HG03521 (cell line): ENCODE measurements around the gene TCTN1.

Source experiments
- ATAC-seq: cut with Tn5 transposase; IDR thresholded peaks from one replicate; pipeline ENCODE4 v1.9.1; 2021; ENCODE audit warnings: mild to moderate bottlenecking, moderate library complexity; ENCODE audit not compliant: unreplicated experiment

The TCTN1 gene

DNA sequence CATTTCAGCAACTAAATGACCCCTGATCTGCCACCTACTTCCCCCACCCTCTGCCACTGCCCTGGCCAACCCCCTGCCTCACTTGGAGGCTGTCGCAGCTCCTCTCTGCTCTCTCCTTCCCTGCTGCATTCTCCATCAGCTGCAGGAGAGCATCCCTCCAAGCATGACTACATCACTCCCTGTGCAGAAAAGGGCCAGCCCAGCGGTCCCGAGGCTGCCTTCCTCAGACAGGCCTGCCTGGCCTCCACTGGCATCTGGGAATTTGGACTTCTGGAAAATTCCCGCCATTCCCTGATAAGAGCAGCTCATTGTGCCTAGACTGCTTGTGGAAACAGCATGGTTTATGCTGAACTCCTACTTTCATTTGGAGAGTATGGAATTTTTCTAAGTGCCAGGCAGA lies 62.2 kb downstream of the TCTN1 start:
- ATAC-seq = no peak

DNA sequence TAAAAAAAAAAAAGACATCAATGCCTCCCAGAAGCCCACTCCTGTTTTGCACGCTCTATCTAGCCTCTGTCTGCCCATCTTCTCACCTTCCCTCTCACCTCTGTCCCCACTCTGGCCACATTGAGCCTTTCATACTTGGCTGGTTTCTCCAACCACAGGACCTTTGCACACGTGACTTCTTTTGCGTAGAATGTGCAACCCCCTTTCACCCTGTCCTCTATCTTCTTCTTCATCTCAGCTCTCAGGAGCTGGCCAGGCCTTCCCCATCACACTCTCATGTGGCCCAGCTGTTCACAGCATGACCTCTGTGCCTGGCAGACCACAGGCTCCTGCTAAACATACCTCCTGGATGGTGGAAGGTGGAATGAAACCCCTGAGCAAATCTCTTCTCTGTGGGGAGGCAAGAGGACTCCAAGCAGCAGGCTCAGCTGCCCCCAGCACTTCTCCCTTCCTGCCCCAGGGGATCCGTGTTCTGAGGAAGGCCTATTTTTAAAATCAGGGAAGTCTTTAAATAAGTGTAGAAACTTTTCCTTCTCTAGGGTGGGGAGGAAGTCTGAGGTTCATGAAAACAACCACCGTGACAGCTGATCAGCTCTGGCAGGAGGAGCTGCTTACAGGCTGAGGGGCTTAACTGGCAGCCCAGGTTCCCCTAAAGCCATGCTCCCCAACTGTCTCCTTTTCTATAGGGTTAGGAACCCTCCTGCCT lies 63.4 kb downstream of the TCTN1 start:
- ATAC-seq = peak; percentile 53

DNA sequence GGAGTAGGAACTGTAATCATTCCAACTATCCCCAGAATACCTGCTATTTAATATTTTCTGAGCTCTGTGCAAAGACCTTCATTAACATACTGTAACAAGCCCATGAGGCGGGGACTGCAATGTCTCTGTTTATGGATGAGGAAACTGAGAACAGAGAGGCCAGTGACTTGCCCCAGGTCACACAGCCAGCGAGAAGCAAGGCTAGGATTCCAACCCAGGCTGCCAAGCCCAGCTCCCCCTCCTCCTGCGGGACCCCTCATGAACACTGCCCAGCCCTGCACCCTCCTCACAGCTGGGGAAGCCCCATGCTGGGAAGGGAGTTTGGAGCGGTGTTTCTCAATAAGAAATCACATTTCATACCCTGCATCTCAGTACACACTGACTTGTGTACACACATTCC lies 64.1 kb downstream of the TCTN1 start:
- no peak for ATAC-seq

DNA sequence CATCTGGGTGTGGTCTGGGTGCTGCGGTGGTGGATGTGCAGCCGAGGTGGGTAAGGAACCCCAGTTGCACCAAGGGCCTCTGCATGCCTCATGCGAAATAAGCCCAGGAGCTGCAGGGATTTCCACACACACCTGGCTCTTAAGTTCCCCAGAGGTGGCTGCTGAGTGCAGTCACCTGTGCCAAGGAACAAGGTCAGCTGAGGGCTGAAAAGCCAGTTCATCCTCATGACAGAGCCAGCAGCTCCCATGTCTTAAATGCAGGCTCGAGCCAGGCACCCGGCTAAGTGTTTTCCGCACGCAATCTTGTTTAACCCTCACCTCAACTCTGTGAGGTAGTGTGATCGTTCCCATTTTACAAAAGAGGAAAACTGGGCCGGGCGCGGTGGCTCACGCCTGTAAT lies 65.3 kb downstream of the TCTN1 start:
- ATAC-seq = no peak

DNA sequence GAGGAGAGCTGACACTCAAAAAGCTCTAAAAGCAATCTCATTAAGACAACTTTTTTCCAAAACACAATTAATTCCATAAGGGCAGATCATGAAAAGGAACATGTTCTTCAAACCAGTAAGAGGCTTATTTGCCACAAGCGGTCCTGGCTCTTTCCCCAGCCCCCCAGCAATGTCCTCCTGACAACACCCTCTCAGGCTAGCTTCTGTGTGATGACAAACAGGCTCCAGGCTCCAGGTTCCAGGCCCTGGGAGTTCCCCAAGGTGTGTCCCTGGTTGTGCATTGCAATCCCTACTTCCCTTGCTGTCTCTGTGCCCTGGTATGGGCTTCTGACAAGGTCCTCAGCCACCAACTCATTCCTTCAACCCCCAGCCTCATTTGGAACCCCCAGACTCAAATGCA lies 66.1 kb downstream of the TCTN1 start:
- no peak for ATAC-seq

DNA sequence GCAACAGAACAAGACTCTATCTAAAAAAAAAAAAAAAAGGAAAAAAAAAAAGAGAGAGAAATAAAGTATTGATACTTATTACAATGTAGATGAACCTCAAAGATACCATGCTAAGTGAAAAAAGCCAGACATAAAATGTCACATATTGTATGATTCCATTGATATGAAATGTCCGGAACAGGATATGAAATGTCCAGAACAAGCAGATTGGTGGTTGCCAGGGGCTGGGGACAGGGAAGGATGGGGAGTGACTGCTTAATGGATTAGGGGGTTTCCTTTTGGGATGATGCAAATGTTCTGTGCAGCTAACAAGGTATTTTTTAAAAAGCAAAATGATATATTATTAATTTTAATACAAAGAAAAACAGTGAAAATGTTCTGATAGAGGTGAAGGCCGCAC lies 70.0 kb downstream of the TCTN1 start:
- no peak for ATAC-seq

DNA sequence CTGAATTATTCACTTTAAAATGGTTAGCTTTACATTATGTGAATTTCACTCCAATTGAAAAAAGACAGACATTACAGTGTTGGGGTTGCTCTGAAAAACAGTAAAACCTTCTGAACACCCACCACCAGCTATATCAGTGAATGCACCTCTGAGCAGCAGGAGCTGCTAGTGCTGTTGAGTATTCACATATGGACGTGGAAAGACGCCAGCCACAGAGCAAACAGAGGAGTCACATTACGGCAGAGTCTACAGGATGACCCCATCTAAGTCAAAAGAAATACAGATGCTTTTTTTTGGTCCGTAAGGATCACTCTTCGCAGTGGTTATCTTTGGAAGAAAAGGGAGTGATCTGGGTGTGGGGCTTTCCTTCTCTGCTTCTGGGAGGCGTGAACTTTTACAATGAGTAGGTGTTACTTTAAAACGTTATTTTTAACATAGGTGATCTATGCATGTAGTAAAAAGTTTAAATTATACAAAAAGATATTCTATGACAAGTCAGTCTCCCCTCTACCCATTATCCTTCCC lies 70.4 kb downstream of the TCTN1 start:
- no peak for ATAC-seq

DNA sequence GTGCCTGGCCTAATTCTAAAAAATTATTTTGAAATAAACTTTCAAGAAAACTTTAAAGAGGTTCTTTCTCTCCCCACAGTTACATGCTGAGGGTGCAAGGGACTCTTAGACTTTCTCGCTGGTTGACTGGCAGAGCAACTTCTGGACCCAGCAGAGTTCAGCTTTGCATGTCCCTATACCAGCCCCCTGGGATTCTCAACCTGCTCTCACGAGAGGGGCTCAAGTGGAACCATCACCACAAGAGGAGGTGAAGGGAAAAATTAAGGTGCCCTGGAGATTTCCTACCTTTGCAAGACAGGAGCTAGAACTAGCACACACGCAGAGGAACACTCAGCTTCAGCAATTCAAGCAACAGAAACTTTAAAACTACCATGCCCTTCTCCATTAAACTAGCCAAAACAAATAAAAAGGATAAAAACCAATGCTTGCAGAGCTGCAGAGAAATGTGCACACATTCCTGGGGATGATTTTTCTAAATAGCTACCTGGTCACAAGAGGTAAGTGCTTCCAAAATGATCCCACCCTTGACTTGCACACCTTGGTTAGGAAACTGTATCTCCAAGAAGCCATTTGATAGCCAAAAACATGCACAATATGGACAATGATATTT lies 72.5 kb downstream of the TCTN1 start:
- no peak for ATAC-seq

DNA sequence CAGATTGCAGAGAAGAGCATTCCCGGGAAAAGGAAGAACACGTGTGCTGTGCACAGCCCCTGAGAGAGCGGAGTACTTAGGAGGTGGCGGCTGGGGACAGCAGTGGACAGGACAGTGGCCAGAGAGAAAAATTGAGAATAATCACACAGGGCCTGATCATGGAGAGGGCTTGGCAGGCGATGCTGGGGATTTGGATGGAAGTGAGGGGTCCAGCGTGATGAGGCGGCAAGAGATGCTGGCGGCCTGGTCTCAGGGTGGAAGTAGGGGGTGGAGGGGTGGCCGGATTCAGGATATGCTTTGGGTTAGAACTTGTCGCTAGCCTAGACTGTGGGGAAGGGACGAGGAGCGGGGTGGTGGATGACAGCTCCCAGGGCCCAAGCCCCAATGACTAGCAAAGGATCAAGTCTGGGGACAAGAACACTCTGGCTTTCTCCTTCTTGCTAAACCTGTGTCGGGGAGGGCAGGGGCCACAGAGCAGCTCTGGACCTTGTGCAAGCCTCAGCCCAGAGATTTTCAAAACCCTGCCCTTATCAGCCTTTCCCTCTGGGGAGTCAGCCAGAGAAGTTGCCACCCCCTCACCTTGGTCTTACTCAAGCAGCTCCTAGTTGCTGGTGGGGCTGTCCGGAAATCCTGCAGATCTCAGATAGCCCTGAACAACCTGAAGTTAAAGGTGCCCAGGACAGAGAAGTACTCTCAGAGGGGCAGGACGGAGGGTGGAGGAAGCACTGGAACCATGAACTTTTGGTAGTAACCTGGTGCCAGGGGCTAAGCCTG lies 73.7 kb downstream of the TCTN1 start:
- no peak for ATAC-seq

DNA sequence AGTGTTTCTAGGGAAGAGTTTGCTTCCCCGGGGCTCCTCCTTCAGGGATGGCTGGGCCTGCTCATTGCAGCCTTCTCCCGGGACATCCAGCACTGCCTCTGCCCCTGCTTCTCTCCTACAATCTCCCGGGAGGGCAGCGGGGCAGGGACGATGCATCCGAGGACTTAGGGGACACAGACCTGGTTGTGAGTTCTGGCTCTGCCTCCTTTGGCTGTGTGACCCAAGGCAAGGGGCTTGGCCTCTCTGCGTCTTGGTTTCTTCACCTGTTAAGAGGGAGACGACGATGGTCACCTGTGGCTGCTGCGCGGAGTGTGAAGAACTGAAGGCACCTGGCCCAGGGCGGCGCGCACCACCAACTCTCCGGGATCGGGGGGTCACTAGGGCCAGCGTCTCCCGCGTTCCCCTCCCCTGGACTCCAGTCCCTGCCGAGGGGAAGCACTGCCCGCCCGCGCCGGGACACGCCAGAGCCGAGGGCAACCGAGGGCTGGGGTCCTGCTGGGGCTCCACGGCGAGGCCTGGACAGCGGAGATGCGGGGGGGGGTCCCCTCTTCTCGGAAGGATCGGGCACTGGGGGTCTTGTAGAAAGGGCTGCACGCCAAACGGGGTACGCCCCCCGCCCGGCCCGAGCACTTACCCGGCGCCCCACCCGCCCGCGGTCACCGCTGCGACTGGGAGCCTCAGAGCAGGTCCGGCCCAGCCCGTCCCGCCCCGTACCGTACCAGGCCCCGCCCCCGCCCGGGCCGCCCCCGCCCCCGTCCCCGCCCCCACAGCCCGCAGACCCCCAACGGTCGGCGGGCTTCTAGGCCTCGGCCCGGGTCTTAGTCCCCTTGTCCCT lies 74.7 kb downstream of the TCTN1 start, which contains the start of gene HVCN1:
TSS of gene HVCN1 (minus strand) at position 670 of the 835 bp plus-strand sequence. CDS start 5,870 bp downstream, outside the sequence.
- ATAC-seq = peak; percentile 35

DNA sequence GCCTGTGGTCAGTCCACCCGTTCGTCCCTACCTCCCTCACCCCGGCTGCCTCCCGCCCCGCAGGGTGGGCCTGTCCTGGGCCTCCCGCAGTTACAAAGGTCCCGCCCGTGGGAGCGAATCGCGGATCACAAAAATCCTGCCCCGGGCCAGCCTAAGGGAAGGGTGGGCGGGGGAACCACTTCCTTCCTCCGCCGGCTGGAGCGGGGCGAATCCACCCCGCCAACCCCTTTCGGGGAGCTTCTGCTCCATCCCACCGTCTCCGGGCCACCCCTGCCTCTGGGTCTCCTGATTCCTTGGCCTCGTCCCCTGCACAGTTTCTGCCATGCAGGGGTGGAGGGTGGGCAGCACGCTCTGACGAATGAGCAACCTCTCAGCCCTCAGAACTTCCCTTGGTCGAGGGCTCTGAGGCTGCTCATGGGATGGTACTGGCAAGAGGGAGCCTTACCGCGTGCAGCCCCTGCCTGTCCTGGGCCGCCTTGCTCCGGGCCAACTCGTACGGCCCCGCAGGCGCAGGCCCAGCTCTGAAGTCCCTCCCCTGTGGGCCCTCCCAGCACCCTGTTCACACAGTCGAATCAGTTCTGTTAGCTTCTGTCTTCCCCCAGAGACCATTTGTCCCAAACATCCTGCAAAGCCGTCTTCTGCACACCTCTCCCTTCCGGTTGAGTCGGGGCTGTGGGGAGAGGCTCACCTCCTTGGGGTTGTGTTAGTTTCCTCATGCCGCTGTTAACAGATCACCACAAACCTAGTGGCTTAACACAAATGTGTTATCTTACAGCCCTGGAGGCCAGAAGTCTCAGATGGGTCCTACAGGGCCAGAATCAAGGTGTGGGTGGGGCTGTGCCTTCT lies 75.6 kb downstream of the TCTN1 start:
- ATAC-seq = peak; percentile 47

DNA sequence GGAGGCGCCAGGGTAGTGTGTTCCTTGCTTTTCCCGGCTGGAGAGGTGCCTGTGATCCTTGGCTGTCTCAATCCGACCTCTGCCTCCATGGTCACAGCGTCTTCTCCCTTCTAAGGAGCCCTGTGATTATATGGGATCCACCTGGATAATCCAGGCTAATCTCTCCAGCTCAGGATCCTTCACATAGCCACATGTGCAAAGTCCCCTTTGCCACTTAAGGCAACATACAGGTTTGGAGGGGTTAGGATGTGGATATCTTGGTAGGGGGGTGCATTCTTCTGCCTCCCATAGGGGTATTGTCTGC lies 76.2 kb downstream of the TCTN1 start:
- no peak for ATAC-seq

DNA sequence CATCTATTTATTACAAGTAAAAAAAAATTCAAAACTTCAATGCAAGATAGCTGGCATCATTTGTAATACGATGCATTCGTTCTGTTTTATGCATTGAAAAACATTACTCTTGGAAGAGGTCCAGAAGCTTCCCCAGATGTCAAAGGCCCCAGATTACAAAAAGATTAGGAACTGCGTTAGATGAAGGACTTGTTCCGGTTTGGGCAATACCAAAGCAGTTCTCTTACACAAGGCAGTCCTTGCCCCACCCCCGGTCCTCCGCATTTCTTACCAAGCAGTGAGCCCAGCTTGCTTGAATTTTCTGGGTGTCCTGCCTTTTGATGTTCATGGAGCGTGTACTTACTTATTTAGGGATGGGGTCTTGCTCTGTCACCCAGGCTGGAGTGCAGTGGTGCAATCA lies 79.8 kb downstream of the TCTN1 start:
- no peak for ATAC-seq

DNA sequence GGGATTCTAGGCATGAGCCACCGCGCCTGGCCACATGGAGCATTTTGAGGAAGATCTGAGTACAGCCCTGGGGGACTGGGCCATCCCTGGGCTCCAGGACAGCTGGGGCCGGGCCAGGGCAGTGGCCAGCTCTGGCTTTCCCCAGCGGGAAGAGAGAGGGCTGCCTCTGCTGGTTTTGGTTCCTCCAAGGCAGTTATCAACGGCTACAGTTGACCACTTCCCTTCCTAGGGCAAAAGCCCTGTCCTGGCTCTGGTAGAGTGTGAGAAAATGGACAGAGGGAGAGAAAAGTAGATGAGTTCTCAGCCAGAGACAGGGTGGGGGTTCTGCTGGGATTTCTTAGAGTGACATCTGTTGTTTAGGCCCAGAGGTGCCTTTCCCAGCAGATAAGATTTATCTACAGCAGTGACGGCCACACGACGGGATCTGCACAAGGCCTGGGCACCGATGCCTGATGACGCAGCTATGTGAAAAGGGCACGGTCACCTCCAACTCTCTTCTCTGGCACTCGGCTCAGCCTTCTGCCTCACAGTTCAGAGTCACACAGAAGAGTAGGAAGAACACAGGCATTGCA lies 80.5 kb downstream of the TCTN1 start:
- no peak for ATAC-seq

DNA sequence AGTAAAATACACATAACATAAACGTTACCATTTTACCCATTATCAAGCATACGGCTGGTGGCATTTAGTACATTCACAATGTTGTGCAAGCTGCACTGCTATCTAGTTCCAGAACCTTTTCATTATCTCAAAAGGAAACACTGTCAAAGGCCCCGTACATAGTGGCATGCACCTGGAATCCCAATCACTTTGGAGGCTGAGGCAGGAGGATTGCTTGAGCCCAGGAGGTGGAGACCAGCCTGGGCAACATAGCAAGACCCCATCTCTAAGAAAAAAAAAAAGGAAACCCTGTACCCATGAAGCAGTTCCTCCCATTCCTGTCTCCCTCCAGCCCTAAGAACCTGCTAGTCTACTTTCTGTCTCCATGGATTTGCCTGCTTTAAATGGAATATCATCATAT lies 82.4 kb downstream of the TCTN1 start:
- ATAC-seq = no peak

DNA sequence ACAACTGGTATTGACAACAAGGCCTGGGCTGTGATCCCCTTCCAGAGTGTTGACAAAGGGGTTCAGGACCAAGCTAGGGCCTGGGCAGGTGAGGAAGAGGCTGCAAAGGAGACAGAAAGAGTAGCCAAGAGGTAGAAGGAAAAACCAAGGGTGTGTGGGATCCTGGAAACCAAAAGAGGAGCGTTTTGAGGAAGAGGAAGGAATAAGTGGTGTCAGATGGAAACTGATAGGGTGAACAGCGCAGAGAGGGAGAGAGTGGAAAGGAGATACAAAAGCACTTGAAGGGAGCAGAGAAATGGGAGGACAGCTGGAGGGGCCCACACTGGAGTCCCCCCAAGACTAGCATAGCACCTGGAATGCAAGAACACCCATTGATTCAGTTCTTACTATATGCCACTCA lies 83.3 kb downstream of the TCTN1 start:
- ATAC-seq = no peak

DNA sequence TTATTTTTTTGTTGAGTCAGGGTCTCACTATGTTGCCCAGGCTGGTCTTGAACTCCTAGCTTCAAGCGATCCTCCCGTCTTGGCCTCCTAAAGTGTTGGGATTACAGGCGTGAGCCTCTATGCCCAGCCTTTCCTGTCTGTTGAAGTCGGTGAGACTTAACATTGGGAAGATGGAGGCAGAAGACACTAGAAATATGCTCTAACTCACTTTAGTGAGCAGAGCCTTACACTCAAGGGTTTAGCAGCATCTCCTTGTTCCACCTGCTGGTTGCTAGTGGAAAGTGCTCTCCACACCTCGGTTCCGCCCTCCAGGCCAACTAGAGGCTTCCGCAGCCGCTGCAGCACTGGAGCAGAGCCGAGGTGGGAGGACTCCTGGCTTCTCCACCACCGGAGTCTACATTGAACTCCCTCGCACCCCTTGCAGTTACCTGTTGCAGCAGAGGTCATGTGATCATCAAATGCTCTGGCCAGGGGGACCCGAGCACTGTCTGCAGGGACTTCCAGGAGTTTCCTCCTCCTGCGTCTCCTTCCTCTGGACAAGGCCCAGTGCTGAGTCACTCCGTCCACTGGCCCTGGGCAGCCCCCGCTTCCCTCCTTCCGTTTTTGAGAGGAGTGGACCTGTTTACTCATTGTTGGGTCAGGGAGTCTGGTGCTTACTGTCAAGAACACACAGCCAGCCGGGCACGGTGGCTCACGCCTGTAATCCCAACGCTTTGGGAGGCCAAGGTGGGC lies 84.4 kb downstream of the TCTN1 start:
- peak; percentile 84 for ATAC-seq
